Measurements from ENCODE around the gene DDX31.

The DDX31 gene

DNA sequence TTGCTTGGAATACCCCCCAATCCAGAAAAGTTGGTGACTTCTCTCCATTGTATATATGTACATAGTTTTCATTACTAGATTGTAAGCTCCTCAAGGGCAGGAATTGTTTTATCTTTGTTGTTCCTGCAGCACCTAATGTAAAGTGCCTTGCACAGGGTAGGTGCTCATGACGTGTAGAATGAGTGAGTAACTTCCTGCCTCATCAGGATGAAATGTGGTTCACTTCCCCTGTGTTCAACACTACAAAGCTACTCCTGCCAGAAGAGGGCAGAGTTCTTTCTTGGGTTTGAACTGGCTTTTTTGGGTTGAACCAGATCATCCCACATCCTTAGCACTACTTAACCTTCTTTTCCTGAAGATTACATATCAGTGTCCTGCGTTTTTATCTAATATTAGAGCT is 24.4 kb upstream of the DDX31 start:
- Histone ChIP-seq H3K27ac (ENCODE audit: low read depth, low read length) (no peak overlapping the region), H3K4me1 (ENCODE audit: control insufficient read depth, low read length) (no peaks in the 10 kb centered on the region), H3K79me2 (ENCODE audit: control insufficient read depth, low read length) (no peaks in the 10 kb centered on the region), H3K9me2 (replicated peaks; ENCODE audit: control insufficient read depth, low read length) (no peaks in the 10 kb centered on the region), H3K9me3 (ENCODE audit: control insufficient read depth, insufficient read depth, low read length) (peaks cover 27% of the 10 kb centered on the region), H3K4me3 (ENCODE audit: low read length) (no peak overlapping the region), H3F3A (ENCODE audit: control insufficient read depth, insufficient read depth) (no peaks in the 10 kb centered on the region), H4K20me1 (ENCODE audit: control insufficient read depth, insufficient read depth, low read depth, low read length) (no peaks in the 10 kb centered on the region), H3K4me2 (ENCODE audit: low read length) (no peak overlapping the region), H3K27me3 (ENCODE audit: control insufficient read depth, low read length) (no peaks in the 10 kb centered on the region), H3K36me3 (ENCODE audit: control insufficient read depth, low read length) (peaks cover 25% of the 10 kb centered on the region)
- TF ChIP-seq, protein P1, sequence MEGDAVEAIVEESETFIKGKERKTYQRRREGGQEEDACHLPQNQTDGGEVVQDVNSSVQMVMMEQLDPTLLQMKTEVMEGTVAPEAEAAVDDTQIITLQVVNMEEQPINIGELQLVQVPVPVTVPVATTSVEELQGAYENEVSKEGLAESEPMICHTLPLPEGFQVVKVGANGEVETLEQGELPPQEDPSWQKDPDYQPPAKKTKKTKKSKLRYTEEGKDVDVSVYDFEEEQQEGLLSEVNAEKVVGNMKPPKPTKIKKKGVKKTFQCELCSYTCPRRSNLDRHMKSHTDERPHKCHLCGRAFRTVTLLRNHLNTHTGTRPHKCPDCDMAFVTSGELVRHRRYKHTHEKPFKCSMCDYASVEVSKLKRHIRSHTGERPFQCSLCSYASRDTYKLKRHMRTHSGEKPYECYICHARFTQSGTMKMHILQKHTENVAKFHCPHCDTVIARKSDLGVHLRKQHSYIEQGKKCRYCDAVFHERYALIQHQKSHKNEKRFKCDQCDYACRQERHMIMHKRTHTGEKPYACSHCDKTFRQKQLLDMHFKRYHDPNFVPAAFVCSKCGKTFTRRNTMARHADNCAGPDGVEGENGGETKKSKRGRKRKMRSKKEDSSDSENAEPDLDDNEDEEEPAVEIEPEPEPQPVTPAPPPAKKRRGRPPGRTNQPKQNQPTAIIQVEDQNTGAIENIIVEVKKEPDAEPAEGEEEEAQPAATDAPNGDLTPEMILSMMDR (IDR thresholded peaks at IDR 0.05; ENCODE audit: low read depth, low read length, poor library complexity, severe bottlenecking), result peak; percentile 60
- no peak for TF ChIP-seq EZH2phosphoT487 (IDR thresholded peaks at IDR 0.05; ENCODE audit: borderline replicate concordance, low read length)

DNA sequence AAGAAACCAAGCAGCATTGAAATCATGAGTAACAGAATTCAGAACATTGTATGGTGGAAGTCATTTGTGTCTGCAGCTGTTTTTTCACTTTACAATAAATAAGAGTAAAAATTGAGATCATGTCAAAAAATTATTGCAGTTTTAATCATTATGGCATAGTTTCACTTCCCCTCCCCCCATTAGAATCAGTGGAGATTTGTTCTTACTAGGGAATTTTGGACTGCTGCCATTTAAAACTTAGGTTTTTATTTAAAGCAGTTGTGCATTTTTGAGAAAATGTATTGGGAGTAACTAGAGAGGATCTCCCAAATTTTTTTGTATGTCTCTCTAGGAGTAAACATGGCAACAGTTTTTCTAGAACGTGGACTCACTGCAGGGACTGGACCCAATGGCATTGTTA is 20.9 kb upstream of the DDX31 start:
- H3K36me3 ChIP-seq (ENCODE audit: control insufficient read depth, low read length), result peaks cover 58% of the 10 kb centered on the region
- H3K9me2 ChIP-seq (replicated peaks; ENCODE audit: control insufficient read depth, low read length), result no peaks in the 10 kb centered on the region
- peaks cover under 1% of the 10 kb centered on the region; the same call in 1 of the 2 replicates for H3K9me3 ChIP-seq (ENCODE audit: control insufficient read depth, insufficient read depth, low read length)
- peaks cover 8% of the 10 kb centered on the region for H3K79me2 ChIP-seq (ENCODE audit: control insufficient read depth, low read length)
- no peak overlapping the region for H3K27ac ChIP-seq (ENCODE audit: low read depth, low read length)
- no peaks in the 10 kb centered on the region for H3K27me3 ChIP-seq (ENCODE audit: control insufficient read depth, low read length)
- TF ChIP-seq, protein P1 (IDR thresholded peaks at IDR 0.05; ENCODE audit: low read depth, low read length, poor library complexity, severe bottlenecking), result no peak
- no peak for TF ChIP-seq EZH2phosphoT487 (IDR thresholded peaks at IDR 0.05; ENCODE audit: borderline replicate concordance, low read length)
- no peaks in the 10 kb centered on the region for H4K20me1 ChIP-seq (ENCODE audit: control insufficient read depth, insufficient read depth, low read depth, low read length)
- no peak overlapping the region for H3K4me2 ChIP-seq (ENCODE audit: low read length)
- H3K4me3 ChIP-seq (ENCODE audit: low read length), result no peak overlapping the region
- no peaks in the 10 kb centered on the region for H3K4me1 ChIP-seq (ENCODE audit: control insufficient read depth, low read length)
- H3F3A ChIP-seq (ENCODE audit: control insufficient read depth, insufficient read depth), result no peaks in the 10 kb centered on the region

DNA sequence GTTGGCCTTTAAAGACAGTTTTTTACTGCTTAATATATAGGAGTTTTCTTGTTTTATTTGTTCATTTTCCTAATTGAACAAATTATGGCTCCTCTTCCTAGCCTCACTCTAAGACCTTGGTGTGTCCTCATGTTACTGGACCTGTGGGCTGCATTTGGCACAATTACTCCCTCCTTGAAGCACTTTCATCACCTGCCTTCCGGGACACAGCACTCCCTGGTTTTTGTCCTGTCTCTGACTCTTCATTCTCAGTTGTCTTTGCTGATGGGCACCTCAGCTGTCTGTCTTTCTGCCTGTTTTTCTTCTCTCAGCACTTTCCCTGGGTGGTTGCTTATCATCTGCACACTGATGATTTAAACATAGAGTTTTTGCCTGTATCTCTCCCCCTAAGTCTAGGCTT is 14.1 kb upstream of the DDX31 start:
- peaks cover 9% of the 10 kb centered on the region for H4K20me1 ChIP-seq (ENCODE audit: control insufficient read depth, insufficient read depth, low read depth, low read length)
- TF ChIP-seq, protein P1 (IDR thresholded peaks at IDR 0.05; ENCODE audit: low read depth, low read length, poor library complexity, severe bottlenecking), result no peak
- TF ChIP-seq EZH2phosphoT487 (IDR thresholded peaks at IDR 0.05; ENCODE audit: borderline replicate concordance, low read length), result no peak
- H3K9me3 ChIP-seq (ENCODE audit: control insufficient read depth, insufficient read depth, low read length), result no peaks in the 10 kb centered on the region
- no peaks in the 10 kb centered on the region for H3K27me3 ChIP-seq (ENCODE audit: control insufficient read depth, low read length)
- H3K79me2 ChIP-seq (ENCODE audit: control insufficient read depth, low read length), result peaks cover 70% of the 10 kb centered on the region
- H3K27ac ChIP-seq (ENCODE audit: low read depth, low read length), result no peak overlapping the region
- H3K4me3 ChIP-seq (ENCODE audit: low read length), result no peak overlapping the region
- no peaks in the 10 kb centered on the region for H3F3A ChIP-seq (ENCODE audit: control insufficient read depth, insufficient read depth)
- no peak overlapping the region for H3K4me2 ChIP-seq (ENCODE audit: low read length)
- peaks cover 92% of the 10 kb centered on the region for H3K36me3 ChIP-seq (ENCODE audit: control insufficient read depth, low read length)
- no peaks in the 10 kb centered on the region for H3K4me1 ChIP-seq (ENCODE audit: control insufficient read depth, low read length)
- H3K9me2 ChIP-seq (replicated peaks; ENCODE audit: control insufficient read depth, low read length), result no peaks in the 10 kb centered on the region

Measured in DOHH2 (cell line).